CD4-positive, alpha-beta memory T cell (primary cell): Measurements from ENCODE around the gene DPM1. TPM values are rescaled to one million over a fixed set of nuclear protein-coding genes. Genes with fewer than 3 reads are reported as not detected.
"Not testable (repeated sequence)": the region's sequence is repeated elsewhere in the genome, so short reads cannot be mapped to it uniquely, and the experiment has no call there.

Experiments used
- CTCF ChIA-PET: fragments of 350-600 bp; sonication (Branson Sonifier 250); formaldehyde crosslinking; loops from one replicate; lab custom pipeline; 2021; ENCODE audit warnings: inconsistent platforms; ENCODE audit not compliant: partially characterized antibody; lab: Charles Lee
- POLR2A ChIA-PET: fragments of 350-600 bp; sonication (Branson Sonifier 250); formaldehyde crosslinking; loops from one replicate; lab custom pipeline; 2021; ENCODE audit not compliant: partially characterized antibody; lab: Charles Lee
- DNase-seq, 5 donors: peaks; one replicate each; pipeline versions ENCODE4 v3.0.0 to v3.0.0-alpha.2; 2020 to 2022; ENCODE audit warnings: mixed read lengths in 1 of 5
- H3K27ac ChIP-seq: one replicate; pipeline ENCODE4 v1.7.0; 2013; ENCODE audit warnings: low read depth, low read length
- H3K27me3 ChIP-seq: 2 replicates; pipeline ENCODE4 v1.7.0; 2013; ENCODE audit warnings: mild to moderate bottlenecking, low read length, moderate library complexity; ENCODE audit not compliant: insufficient read depth
- H3K36me3 ChIP-seq: 2 replicates; pipeline ENCODE4 v1.7.0; 2013; ENCODE audit warnings: mild to moderate bottlenecking, low read length, moderate library complexity; ENCODE audit not compliant: insufficient read depth
- H3K4me1 ChIP-seq: 2 replicates; pipeline ENCODE4 v1.7.0; 2013; ENCODE audit warnings: mild to moderate bottlenecking, low read length, moderate library complexity; ENCODE audit not compliant: insufficient read depth
- H3K4me3 ChIP-seq, 2 donors: one replicate each; pipeline ENCODE4 v1.7.0; 2013; ENCODE audit warnings: low read length in 2 of 2, mild to moderate bottlenecking in 1 of 2
- H3K9me3 ChIP-seq, 2 donors: one replicate each; pipeline ENCODE4 v1.7.0; 2013; ENCODE audit warnings: low read length in 2 of 2, control low read depth in 1 of 2; ENCODE audit not compliant: control insufficient read depth in 1 of 2
- H3K27ac Mint-ChIP-seq, 7 donors: one replicate each; pipeline ENCODE4 v1.8.0; 2020 to 2021; ENCODE audit warnings: mixed read lengths in 7 of 7, mild to moderate bottlenecking in 6 of 7, inconsistent platforms in 3 of 7, moderate library complexity in 3 of 7
- H3K27me3 Mint-ChIP-seq, 2 donors: one replicate each; pipeline ENCODE4 v1.8.0; 2020 to 2021; ENCODE audit warnings: mixed read lengths in 2 of 2
- H3K36me3 Mint-ChIP-seq, 2 donors: one replicate each; pipeline ENCODE4 v1.8.0; 2020 to 2021; ENCODE audit warnings: mixed read lengths in 2 of 2, inconsistent platforms in 1 of 2, mild to moderate bottlenecking in 1 of 2
- H3K4me1 Mint-ChIP-seq, 4 donors: one replicate each; pipeline ENCODE4 v1.8.0; 2020 to 2021; ENCODE audit warnings: mixed read lengths in 4 of 4, mild to moderate bottlenecking in 1 of 4
- H3K4me3 Mint-ChIP-seq, 8 donors: one replicate each; pipeline ENCODE4 v1.8.0; 2020 to 2021; ENCODE audit warnings: mixed read lengths in 8 of 8, mild to moderate bottlenecking in 7 of 8, moderate library complexity in 6 of 8, inconsistent platforms in 3 of 8
- H3K9me3 Mint-ChIP-seq, 8 donors: one replicate each; pipeline ENCODE4 v1.8.0; 2020 to 2021; ENCODE audit warnings: mixed read lengths in 8 of 8, mild to moderate bottlenecking in 5 of 8, inconsistent platforms in 3 of 8, moderate library complexity in 1 of 8
- intact Hi-C: fragments of 100-400 bp; cut with micrococcal nuclease; formaldehyde crosslinking; loops from one replicate; pipeline ENCODE4 v1.15.1; 2023
- polyA plus RNA-seq, 2 donors: library from polyadenylated mRNA; unstranded; fragments of 300-500 nt; fragmentation: Illumina TruSeq; gene quantifications; one replicate each; pipeline ENCODE4 v1.2.3, GENCODE V29; 2021
- total RNA-seq, 2 experiments: library from RNA; stranded (reverse); gene quantifications; one replicate each; pipeline ENCODE4 v1.2.3, GENCODE V29; 2021

The DPM1 gene
- total and polyA plus RNA-seq, 4 experiments from 2014 or later, result 39.9 to 79.2 (median 55.6) TPM

DNA sequence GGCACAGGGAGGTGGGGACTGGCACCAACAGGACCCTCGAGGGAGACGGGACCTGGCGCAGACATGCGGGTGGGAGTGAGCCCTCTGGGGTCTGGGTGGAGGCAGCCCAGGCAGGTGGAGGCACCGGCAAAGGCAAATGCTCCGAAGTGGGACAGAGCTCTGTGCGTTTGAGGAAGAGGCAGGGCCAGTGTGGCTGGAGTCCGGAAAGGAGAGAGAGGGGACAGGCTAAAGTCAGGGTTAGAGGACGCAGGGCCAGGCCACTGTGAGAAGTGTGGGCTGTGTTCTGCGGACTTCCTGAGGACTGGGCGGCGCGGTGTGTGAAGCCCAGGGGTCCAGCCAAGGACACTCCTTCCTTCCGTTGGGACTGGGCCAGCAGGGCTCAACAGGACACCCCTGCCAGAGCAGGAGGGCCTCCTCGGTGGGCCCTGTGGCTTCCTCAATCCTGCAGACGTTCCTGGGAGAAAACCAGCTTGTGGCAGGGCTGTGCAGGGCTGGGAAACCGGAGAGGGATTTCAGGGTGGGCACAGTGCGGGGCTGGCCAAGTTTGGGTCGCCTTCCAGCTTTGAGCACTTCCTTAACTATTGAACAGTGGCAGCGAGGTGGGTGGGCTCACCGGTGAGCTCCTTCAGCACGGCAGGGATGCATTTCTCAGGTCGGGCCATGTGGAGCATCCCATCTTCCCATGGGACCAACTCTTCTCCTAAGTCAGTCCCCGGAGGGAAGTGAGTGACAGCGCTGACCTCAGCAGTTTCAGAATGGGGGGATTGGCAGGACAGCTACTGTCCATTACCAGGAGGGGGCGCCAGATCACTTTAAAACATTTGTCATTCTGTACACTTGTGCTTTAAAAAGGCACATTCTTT, 22.8 kb upstream of the DPM1 start:
- no peaks in the 10 kb centered on the region for H3K27me3 ChIP-seq
- H3K27me3 Mint-ChIP-seq, result peaks cover 28 to 29% of the 10 kb centered on the region in 2 donors
- no peak overlapping the region for H3K4me3 ChIP-seq
- H3K4me1 ChIP-seq, result peaks cover 4% of the 10 kb centered on the region
- H3K4me1 Mint-ChIP-seq, result peaks cover 0 to 8% (median 4%) of the 10 kb centered on the region in 4 donors
- H3K9me3 Mint-ChIP-seq, result no peaks in the 10 kb centered on the region
- H3K4me3 Mint-ChIP-seq, result no peak overlapping the region
- no peak overlapping the region for H3K27ac ChIP-seq
- CTCF ChIA-PET, result interaction anchor here (0.9 to 14.1 kb wide), 11 partner anchors 9 to 345 kb away, joined by 3 to 173 read pairs (median 5); partner anchors contain the start of genes BCAS4, DPM1 and MOCS3
- DNase-seq, result peak; percentile 36 to 59 (median 45)
- no peak overlapping the region for H3K27ac Mint-ChIP-seq
- intact Hi-C loops, result loop anchor here (5.0 kb wide), 1 partner anchor 189 kb away; no protein-coding TSS in a partner anchor
- no peaks in the 10 kb centered on the region for H3K36me3 Mint-ChIP-seq
- POLR2A ChIA-PET, result no interaction called here
- no peaks in the 10 kb centered on the region for H3K9me3 ChIP-seq
- H3K36me3 ChIP-seq, result no peaks in the 10 kb centered on the region

- no peaks in the 10 kb centered on the region for H3K36me3 ChIP-seq
- H3K27me3 ChIP-seq, result no peaks in the 10 kb centered on the region
- Mint-ChIP-seq H3K27ac (peak overlapping the region in 1 of 7 donors; percentile 45), H3K4me1 (peaks cover 0 to 8% (median 4%) of the 10 kb centered on the region in 4 donors), H3K36me3 (no peaks in the 10 kb centered on the region), H3K4me3 (no peak overlapping the region), H3K9me3 (no peaks in the 10 kb centered on the region), H3K27me3 (peaks cover 30 to 33% of the 10 kb centered on the region in 2 donors)
- H3K27ac ChIP-seq, result no peak overlapping the region
- intact Hi-C loops, result loop anchor here (5.0 kb wide), 1 partner anchor 188 kb away; no protein-coding TSS in a partner anchor
- H3K4me3 ChIP-seq, result no peak overlapping the region
- no peaks in the 10 kb centered on the region for H3K9me3 ChIP-seq
- no peak for DNase-seq
- CTCF ChIA-PET, result interaction anchor here (0.6 to 14.1 kb wide), 5 partner anchors 8 to 327 kb away, joined by 3 to 173 read pairs (median 18); no protein-coding TSS in a partner anchor
- POLR2A ChIA-PET, result no interaction called here
- H3K4me1 ChIP-seq, result peaks cover 4% of the 10 kb centered on the region
Measured at GRCh38 chr20:50980071-50980681, 21.8 kb upstream of the DPM1 start.

- ChIA-PET CTCF (interaction anchor here (3.0 kb wide), 1 partner anchor 9 kb away, joined by 15 read pairs; no protein-coding TSS in a partner anchor), POLR2A (interaction anchor here (0.8 kb wide), 1 partner anchor 104 kb away, joined by 3 read pairs; no protein-coding TSS in a partner anchor)
- H3K27ac Mint-ChIP-seq, H3K27me3 ChIP-seq, DNase-seq, H3K4me3 Mint-ChIP-seq, H3K36me3 ChIP-seq, H3K4me1 ChIP-seq, H3K9me3 ChIP-seq, H3K4me3 ChIP-seq, H3K36me3 Mint-ChIP-seq, intact Hi-C loops, H3K9me3 Mint-ChIP-seq, H3K27ac ChIP-seq, H3K4me1 Mint-ChIP-seq: not testable (repeated sequence)
- peaks cover 25 to 30% of the 10 kb centered on the region in 2 donors for H3K27me3 Mint-ChIP-seq
Measured at GRCh38 chr20:50978533-50978932, 20.2 kb upstream of the DPM1 start.

GRCh38 chr20:50977066-50978021, 19.0 kb upstream of the DPM1 start:
- ChIA-PET POLR2A (no interaction called here), CTCF (interaction anchor here (3.0 kb wide), 1 partner anchor 11 kb away, joined by 15 read pairs; no protein-coding TSS in a partner anchor)
- no peaks in the 10 kb centered on the region for H3K27me3 ChIP-seq
- intact Hi-C loops, result no loop called here
- H3K9me3 ChIP-seq, result no peaks in the 10 kb centered on the region
- H3K4me3 Mint-ChIP-seq, result no peak overlapping the region
- H3K9me3 Mint-ChIP-seq, result no peaks in the 10 kb centered on the region
- H3K36me3 Mint-ChIP-seq, result no peaks in the 10 kb centered on the region
- H3K27ac Mint-ChIP-seq, result no peak overlapping the region
- H3K4me1 ChIP-seq, result peaks cover 4% of the 10 kb centered on the region
- peaks cover 21 to 22% of the 10 kb centered on the region in 2 donors for H3K27me3 Mint-ChIP-seq
- H3K36me3 ChIP-seq, result no peaks in the 10 kb centered on the region
- DNase-seq, result no peak
- H3K4me1 Mint-ChIP-seq, result peaks cover 0 to 8% (median 4%) of the 10 kb centered on the region in 4 donors
- no peak overlapping the region for H3K4me3 ChIP-seq
- no peak overlapping the region for H3K27ac ChIP-seq

GRCh38 chr20:50975701-50976330, 17.5 kb upstream of the DPM1 start:
- H3K27me3 Mint-ChIP-seq, result peaks cover 17 to 18% of the 10 kb centered on the region in 2 donors
- no peak overlapping the region for H3K4me3 Mint-ChIP-seq
- H3K36me3 ChIP-seq, result no peaks in the 10 kb centered on the region
- no peaks in the 10 kb centered on the region for H3K4me1 ChIP-seq
- no peaks in the 10 kb centered on the region for H3K9me3 Mint-ChIP-seq
- H3K27me3 ChIP-seq, result no peaks in the 10 kb centered on the region
- H3K9me3 ChIP-seq, result no peaks in the 10 kb centered on the region
- H3K4me3 ChIP-seq, result no peak overlapping the region
- no peak for DNase-seq
- POLR2A ChIA-PET, result no interaction called here
- no peak overlapping the region for H3K27ac Mint-ChIP-seq
- CTCF ChIA-PET, result interaction anchor here (1.1 to 1.5 kb wide), 2 partner anchors 8 to 12 kb away, joined by 3 read pairs; no protein-coding TSS in a partner anchor
- H3K27ac ChIP-seq, result no peak overlapping the region
- peaks cover 0 to 2% (median 0%) of the 10 kb centered on the region in 4 donors for H3K4me1 Mint-ChIP-seq
- H3K36me3 Mint-ChIP-seq, result no peaks in the 10 kb centered on the region
- intact Hi-C loops, result no loop called here

DNA sequence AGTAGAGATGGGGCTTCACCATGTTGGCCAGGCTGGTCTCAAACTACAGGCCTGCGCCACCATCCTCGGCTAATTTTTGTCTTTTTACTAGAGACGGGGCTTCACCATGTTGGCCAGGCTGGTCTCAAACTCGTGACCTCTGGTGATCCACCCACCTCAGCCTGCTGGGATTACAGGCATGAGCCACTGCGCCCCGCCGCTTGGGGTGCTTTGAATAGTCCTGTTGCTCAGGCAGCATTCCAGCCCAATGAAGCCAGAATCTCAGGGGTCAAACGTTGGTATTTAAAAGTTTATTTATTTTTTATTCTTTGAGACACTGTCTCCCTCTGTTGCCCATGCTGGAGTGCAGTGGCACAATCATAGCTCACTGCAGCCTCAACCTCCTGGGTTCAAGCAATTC, 11.6 kb upstream of the DPM1 start:
- Histone ChIP-seq H3K27me3 (no peaks in the 10 kb centered on the region), H3K36me3 (no peaks in the 10 kb centered on the region), H3K9me3 (no peaks in the 10 kb centered on the region), H3K4me1 (no peaks in the 10 kb centered on the region), H3K4me3 (no peak overlapping the region), H3K27ac (no peak overlapping the region)
- Mint-ChIP-seq H3K4me1 (no peaks in the 10 kb centered on the region), H3K9me3 (no peaks in the 10 kb centered on the region), H3K4me3 (no peak overlapping the region), H3K27me3 (peaks cover 0 to 1% of the 10 kb centered on the region in 2 donors), H3K27ac (no peak overlapping the region), H3K36me3 (no peaks in the 10 kb centered on the region)
- DNase-seq, result no peak
- intact Hi-C loops, result no loop called here
- ChIA-PET POLR2A (no interaction called here), CTCF (interaction anchor here (1.2 kb wide), 1 partner anchor 18 kb away, joined by 3 read pairs; no protein-coding TSS in a partner anchor)
